HepG2 (cell line): ENCODE data around the gene CDC20. TPM values are rescaled to one million over a fixed set of nuclear protein-coding genes. Genes with fewer than 3 reads are reported as not detected.

Experiments
- ASH2L ChIP-seq: fragments of 300-600, 200-600 bp; sonication (generic); IDR thresholded peaks from 2 replicates; pipeline ENCODE4 v1.7.0; 2017; ENCODE audit warnings: low read depth, mild to moderate bottlenecking, moderate library complexity, mixed read lengths, low read length; ENCODE audit not compliant: insufficient read length
- SMC3 ChIP-seq: IDR thresholded peaks from 2 replicates; pipeline ENCODE4 v1.6.1; 2011; ENCODE audit warnings: low read length, improper control_type of control experiment
- SRY ChIP-seq: sonication (generic); formaldehyde crosslinking; IDR thresholded peaks from 2 replicates; pipeline ENCODE4 v1.8.0; 2022; ENCODE audit warnings: mild to moderate bottlenecking, missing genetic modification reagents
- ZNF430 ChIP-seq: sonication (generic); formaldehyde crosslinking; IDR thresholded peaks from 2 replicates; pipeline ENCODE4 v1.9.0; 2021; ENCODE audit warnings: mild to moderate bottlenecking, missing genetic modification reagents
- polyA plus RNA-seq, 8 experiments: library from polyadenylated mRNA; depleted of rRNA in 3 of 8; stranded (reverse) in 7 of 8; unstranded in 1 of 8; fragments of >200 nt; fragmentation: Illumina TruSeq in 4 of 8; extraction: Trizol in 4 of 8; gene quantifications; 2 replicates each; pipeline versions ENCODE4 v1.2.1 to v1.2.3, GENCODE V29; 2011 to 2016; ENCODE audit warnings: low read depth in 4 of 8, missing spikeins in 1 of 8, mixed read lengths in 1 of 8; ENCODE audit not compliant: insufficient read depth in 1 of 8
- total RNA-seq, 5 experiments: library from RNA; depleted of rRNA; stranded (reverse); fragments of >200 nt; fragmentation: Illumina TruSeq; extraction: Trizol; gene quantifications; 2 replicates each; pipeline ENCODE4 v1.2.3, GENCODE V29; 2016; ENCODE audit warnings: low read depth in 1 of 5
- TF ChIP-seq, protein P1 (sequence below): sonication (generic); formaldehyde crosslinking; conservative IDR thresholded peaks from 2 replicates; pipeline ENCODE4 v1.8.0; 2022; ENCODE audit warnings: mild to moderate bottlenecking, moderate library complexity, missing genetic modification reagents
- TF ChIP-seq, protein P2 (sequence below): IDR thresholded peaks from 2 replicates; pipeline ENCODE4 v1.6.1; 2012; ENCODE audit warnings: low read length, improper control_type of control experiment

CDC20 gene
- total and polyA plus RNA-seq, 2 of the 13 experiments (the other 11 are each of a cell fraction or from before 2014, with no cell fraction given), result 57.9 to 90.0 TPM

DNA sequence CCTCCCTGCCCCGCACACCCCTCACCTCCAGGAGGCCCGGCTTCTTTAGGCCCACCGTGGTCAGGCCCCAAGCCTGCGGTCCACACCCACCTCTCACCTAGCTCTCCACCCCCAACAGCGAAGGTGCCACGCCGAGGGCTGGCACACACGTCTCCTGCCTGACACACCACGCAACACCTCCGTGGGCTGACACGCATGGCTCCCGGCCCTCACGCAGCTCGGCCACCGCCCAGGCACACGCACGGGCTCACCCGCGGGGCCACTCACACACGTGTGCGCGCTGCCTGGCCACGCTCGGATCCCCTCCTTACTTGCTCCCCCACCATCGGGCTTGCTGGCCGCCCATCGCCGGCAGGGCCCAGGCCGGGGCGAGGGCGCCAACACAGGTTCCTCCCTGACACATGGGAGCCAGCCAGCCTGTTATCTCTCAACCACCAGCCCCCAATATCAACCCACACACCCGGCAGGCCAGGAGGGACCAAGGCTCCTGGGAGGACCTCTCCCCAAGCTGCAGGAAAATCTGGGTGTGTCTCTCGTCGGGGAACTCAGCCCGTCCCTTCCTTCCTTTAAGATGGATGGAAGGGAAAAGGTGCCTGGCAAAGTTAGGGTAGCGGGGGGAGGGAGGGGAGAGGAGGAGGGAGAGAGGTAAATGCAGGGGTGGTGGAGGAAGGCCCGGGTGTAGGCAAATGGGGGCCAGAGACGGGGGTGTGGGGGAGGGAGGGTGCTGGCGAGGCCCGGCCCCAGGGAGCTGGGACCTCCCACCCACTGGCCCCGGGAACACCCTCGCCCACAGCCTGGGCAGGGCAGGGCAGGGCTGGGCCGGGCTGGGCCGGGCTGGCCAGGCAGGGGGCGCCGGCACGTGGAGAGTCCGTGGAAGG is 8.5 kb downstream of the CDC20 start (continued):
- TF ChIP-seq, protein P1, sequence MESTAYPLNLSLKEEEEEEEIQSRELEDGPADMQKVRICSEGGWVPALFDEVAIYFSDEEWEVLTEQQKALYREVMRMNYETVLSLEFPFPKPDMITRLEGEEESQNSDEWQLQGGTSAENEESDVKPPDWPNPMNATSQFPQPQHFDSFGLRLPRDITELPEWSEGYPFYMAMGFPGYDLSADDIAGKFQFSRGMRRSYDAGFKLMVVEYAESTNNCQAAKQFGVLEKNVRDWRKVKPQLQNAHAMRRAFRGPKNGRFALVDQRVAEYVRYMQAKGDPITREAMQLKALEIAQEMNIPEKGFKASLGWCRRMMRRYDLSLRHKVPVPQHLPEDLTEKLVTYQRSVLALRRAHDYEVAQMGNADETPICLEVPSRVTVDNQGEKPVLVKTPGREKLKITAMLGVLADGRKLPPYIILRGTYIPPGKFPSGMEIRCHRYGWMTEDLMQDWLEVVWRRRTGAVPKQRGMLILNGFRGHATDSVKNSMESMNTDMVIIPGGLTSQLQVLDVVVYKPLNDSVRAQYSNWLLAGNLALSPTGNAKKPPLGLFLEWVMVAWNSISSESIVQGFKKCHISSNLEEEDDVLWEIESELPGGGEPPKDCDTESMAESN (CRISPR knock-in tag), result 0 out of 2 replicates have a peak, but pooled peaks have one; percentile 14
- no peak for TF ChIP-seq ZNF430 (CRISPR knock-in tag)
- no peak for TF ChIP-seq SMC3
- no peak for TF ChIP-seq SRY (CRISPR knock-in tag)
- TF ChIP-seq ASH2L, result no peak
- TF ChIP-seq, protein P2, sequence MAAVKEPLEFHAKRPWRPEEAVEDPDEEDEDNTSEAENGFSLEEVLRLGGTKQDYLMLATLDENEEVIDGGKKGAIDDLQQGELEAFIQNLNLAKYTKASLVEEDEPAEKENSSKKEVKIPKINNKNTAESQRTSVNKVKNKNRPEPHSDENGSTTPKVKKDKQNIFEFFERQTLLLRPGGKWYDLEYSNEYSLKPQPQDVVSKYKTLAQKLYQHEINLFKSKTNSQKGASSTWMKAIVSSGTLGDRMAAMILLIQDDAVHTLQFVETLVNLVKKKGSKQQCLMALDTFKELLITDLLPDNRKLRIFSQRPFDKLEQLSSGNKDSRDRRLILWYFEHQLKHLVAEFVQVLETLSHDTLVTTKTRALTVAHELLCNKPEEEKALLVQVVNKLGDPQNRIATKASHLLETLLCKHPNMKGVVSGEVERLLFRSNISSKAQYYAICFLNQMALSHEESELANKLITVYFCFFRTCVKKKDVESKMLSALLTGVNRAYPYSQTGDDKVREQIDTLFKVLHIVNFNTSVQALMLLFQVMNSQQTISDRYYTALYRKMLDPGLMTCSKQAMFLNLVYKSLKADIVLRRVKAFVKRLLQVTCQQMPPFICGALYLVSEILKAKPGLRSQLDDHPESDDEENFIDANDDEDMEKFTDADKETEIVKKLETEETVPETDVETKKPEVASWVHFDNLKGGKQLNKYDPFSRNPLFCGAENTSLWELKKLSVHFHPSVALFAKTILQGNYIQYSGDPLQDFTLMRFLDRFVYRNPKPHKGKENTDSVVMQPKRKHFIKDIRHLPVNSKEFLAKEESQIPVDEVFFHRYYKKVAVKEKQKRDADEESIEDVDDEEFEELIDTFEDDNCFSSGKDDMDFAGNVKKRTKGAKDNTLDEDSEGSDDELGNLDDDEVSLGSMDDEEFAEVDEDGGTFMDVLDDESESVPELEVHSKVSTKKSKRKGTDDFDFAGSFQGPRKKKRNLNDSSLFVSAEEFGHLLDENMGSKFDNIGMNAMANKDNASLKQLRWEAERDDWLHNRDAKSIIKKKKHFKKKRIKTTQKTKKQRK, result no peak
